ENCODE measurements around the gene AQP12B.
"Not testable (repeated sequence)": the region's sequence is repeated elsewhere in the genome, so short reads cannot be mapped to it uniquely, and the experiment has no call there.

AQP12B gene

DNA sequence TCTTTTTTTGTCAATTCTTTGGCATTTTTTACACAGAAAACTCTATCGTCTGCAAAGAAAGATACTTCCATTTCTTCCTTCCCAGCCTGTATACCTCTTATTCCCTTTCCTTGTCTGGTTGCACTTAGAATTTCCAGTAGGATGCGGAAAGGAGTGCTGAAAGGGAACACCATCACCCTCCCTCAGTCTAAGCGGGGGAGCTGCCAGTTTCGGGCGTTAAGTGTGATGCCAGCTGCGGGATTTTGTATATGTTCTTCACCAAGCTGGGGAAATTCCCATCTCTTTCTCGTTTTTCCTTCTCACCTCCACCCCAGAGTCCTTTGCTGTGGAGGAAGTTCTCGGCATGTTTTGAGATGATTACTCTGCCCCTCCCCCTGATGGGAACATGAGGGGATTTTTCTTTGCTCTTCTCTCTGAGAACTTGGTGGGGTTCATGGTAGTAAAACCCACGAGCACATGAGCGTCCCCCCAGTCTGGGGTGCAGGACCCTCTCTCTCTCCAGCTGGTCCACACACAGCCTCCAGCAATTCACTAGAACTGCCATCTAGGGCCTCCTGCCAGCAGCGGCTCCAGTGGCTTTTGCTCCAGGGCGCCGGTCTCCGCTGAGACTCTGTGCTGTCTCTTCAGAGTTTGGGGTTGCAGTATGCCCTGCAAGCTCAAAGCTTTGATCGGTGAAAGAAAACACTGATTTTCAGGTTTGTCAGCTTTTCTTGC lies 24.5 kb upstream of the AQP12B start:
- no peak overlapping the region for H3K27ac ChIP-seq (ENCODE audit: low read depth, low read length)

DNA sequence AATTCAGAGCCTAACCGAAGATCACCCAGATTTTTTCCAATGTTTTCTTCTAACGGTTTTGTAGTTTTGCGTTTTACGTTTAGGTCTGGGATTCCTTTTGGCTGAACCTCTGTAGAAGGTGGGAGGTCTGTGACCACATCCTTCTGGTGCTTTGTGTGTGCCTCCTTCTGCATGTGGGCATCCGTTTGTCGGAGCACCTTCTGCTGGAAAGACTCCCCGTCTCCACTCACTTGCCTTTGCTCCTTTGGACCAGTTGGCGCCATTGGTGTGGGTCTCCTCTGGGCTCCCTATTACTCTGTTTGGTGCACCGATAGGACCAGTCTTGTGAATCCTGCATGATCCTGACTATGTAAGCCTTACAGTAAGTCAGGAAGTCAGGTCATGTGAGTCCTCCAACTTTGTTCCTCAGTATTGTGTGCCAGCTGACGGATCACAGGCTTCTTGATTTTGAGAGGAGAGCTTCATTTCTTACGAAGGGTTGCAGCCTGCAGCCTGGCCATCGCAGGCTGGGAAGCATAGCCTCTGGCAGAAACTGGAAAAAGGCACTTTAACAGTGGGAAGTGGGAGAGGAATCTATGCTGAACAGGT lies 22.6 kb upstream of the AQP12B start:
- H3K36me3 ChIP-seq (ENCODE audit: insufficient read depth, low read length): no peaks in the 10 kb centered on the region
- no peaks in the 10 kb centered on the region for H3K27me3 ChIP-seq (ENCODE audit: insufficient read depth, low read length)
- H3K9me3 ChIP-seq (ENCODE audit: insufficient read depth, low read depth, low read length): no peaks in the 10 kb centered on the region
- H3K9ac ChIP-seq (ENCODE audit: low read depth, low read length): no peak overlapping the region
- H3K27ac ChIP-seq (ENCODE audit: low read depth, low read length): no peak overlapping the region
- H3K4me3 ChIP-seq (ENCODE audit: low read length): no peak overlapping the region
- no peaks in the 10 kb centered on the region for H3K4me1 ChIP-seq (ENCODE audit: insufficient read depth, low read length)
- 93% methylated on average over 12 of the region's 12 CpGs for WGBS

More for the DNA sequence above, 24.5 kb upstream of the AQP12B start:
- WGBS: 85% methylated on average over 12 of the region's 15 CpGs
- Histone ChIP-seq H3K36me3 (ENCODE audit: insufficient read depth, low read length) (no peaks in the 10 kb centered on the region), H3K4me1 (ENCODE audit: insufficient read depth, low read length) (no peaks in the 10 kb centered on the region), H3K9me3 (ENCODE audit: insufficient read depth, low read depth, low read length) (no peaks in the 10 kb centered on the region), H3K9ac (ENCODE audit: low read depth, low read length) (no peak overlapping the region), H3K4me3 (ENCODE audit: low read length) (no peak overlapping the region), H3K27me3 (ENCODE audit: insufficient read depth, low read length) (no peaks in the 10 kb centered on the region)

DNA sequence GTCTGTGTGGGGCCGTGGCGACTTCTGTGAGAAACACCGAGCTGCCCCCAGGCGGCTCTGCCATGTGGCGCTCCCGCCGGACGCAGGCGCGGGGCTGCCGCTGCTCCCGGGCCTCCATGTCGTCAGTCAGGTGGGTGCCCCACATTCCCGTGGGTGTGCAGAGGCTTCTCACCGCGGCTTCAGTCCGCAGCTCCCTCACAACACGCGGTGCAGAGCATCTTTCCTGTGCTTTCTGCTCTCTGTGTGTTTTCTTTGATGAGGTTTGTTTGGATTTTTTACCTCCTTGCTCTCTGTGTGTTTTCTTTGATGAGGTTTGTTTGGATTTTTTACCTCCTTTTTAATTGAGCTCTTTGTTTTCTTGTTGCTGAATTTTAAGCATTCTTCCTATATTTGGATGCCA lies 22.0 kb upstream of the AQP12B start:
- Histone ChIP-seq H3K27ac (ENCODE audit: low read depth, low read length) (no peak overlapping the region), H3K27me3 (ENCODE audit: insufficient read depth, low read length) (no peaks in the 10 kb centered on the region), H3K36me3 (ENCODE audit: insufficient read depth, low read length) (no peaks in the 10 kb centered on the region), H3K4me3 (ENCODE audit: low read length) (no peak overlapping the region), H3K9ac (ENCODE audit: low read depth, low read length) (no peak overlapping the region), H3K4me1 (ENCODE audit: insufficient read depth, low read length) (no peaks in the 10 kb centered on the region), H3K9me3 (ENCODE audit: insufficient read depth, low read depth, low read length) (no peaks in the 10 kb centered on the region)
- 87% methylated on average over 19 of the region's 19 CpGs for WGBS

DNA sequence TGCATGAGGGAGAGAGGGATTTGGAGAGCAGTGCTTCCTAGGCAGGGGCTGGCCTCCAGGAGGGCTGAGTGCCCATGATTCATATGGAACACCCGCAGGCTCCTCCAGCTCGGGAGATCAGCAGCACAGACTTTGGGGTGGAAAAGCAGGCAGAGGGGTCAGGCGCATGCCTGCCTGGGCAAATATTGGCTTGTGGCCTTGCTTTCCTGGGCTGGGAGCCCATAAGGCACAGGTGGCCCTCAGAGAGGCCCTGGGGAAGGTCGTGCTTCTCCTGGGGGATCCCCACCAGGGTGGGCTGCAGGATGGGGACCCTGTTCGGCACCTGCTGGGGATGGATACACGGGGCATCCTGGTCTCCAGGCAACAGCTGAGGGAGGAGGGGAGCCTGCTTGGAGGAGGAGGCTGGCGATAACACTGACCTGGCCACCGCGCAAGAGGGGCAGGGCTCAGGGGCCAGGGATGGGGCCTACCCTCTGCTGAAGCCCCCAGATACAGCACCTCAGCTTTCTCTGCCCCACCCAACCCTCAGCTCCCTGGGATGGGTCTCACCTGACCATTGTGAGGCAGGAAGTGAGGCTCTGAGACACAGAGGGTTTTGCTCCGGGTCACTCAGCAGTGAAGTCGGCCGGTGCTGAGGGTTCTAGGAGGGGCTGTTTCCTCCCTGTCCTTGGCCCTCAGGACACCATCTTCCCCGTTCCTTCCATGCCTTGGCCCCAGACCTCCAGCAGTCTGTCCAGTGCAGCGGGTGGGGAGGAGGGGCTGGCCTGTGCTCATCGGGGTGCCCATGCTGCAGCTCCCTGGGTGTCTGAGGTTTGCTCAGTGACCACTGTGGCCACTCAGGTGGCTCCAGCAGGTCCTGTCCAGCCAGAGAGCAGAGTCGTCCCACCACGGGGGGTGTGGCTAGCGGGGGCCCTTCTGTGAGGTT lies 21.0 kb upstream of the AQP12B start:
- no peaks in the 10 kb centered on the region for H3K27me3 ChIP-seq (ENCODE audit: insufficient read depth, low read length)

DNA sequence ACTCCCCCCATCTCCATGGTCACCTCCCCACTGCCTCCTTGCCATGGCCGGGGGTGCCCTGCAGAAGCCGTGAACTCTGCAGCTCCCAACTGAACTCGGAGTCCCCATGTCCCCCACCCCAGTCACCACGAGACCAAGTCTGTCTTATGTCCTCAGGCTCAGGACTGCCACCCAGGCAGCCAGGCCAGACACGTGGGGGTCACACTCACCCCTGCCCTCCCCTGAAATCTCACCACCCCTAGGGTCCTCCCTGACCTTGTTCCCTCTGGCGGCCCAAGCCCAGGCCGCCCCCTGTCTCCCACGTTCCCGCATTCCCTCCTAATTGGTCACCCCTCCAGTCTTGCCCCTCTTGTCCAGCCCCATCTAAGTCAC lies 19.9 kb upstream of the AQP12B start:
- H3K4me1 ChIP-seq (ENCODE audit: insufficient read depth, low read length): no peaks in the 10 kb centered on the region
- no peaks in the 10 kb centered on the region for H3K9me3 ChIP-seq (ENCODE audit: insufficient read depth, low read depth, low read length)
- no peak overlapping the region for H3K27ac ChIP-seq (ENCODE audit: low read depth, low read length)
- H3K9ac ChIP-seq (ENCODE audit: low read depth, low read length): no peak overlapping the region
- 91% methylated on average over 9 of the region's 9 CpGs for WGBS
- H3K27me3 ChIP-seq (ENCODE audit: insufficient read depth, low read length): no peaks in the 10 kb centered on the region
- no peaks in the 10 kb centered on the region for H3K36me3 ChIP-seq (ENCODE audit: insufficient read depth, low read length)
- no peak overlapping the region for H3K4me3 ChIP-seq (ENCODE audit: low read length)

More for the DNA sequence above, 21.0 kb upstream of the AQP12B start:
- Histone ChIP-seq H3K4me1 (ENCODE audit: insufficient read depth, low read length) (no peaks in the 10 kb centered on the region), H3K36me3 (ENCODE audit: insufficient read depth, low read length) (no peaks in the 10 kb centered on the region), H3K9ac (ENCODE audit: low read depth, low read length) (no peak overlapping the region), H3K4me3 (ENCODE audit: low read length) (no peak overlapping the region), H3K9me3 (ENCODE audit: insufficient read depth, low read depth, low read length) (no peaks in the 10 kb centered on the region), H3K27ac (ENCODE audit: low read depth, low read length) (no peak overlapping the region)
- WGBS: 91% methylated on average over 18 of the region's 18 CpGs

DNA sequence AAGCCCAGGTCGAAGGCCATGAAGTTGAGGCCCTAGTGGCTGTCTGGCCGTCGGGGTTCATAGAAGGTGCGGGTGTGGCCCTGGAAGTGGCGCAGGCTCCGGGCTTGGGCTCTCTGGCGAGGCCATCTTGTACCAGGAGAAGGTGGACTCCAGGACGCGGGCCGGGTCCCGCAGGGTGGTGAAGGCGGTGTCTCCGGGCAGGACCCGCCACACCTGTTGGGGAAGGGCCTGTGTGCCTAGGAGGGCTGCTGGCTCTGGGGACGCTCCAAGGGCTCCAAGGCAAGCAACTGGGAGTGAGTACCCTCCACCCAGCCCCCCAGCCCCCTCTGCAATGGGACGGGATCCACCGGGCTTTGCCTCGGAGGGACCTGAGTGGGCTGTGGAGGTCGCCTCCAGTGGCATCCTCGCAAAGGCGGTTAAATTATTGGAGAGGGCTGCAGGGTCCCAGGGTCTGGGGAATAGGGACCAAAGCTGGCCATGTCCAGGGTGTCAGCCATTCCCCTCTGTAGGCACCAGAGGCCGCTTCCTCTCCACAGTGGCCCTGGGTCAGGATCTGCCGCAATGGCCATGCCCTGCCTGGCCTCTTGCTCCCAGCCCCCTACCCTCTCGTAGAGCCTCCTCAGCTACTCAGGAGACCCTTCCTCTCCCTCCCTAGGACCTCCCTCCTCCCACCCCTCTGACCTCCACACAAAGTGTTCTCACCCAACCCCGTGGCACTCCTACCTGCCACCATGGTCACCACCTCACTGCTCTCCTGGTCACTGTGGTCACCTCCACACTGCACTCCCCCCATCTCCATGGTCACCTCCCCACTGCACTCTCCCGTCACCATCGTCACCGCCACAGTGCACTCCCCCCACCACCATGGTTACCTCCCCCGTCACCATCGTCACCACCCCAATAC lies 19.3 kb upstream of the AQP12B start:
- Histone ChIP-seq H3K36me3 (ENCODE audit: insufficient read depth, low read length) (no peaks in the 10 kb centered on the region), H3K4me1 (ENCODE audit: insufficient read depth, low read length) (no peaks in the 10 kb centered on the region), H3K27me3 (ENCODE audit: insufficient read depth, low read length) (no peaks in the 10 kb centered on the region), H3K4me3 (ENCODE audit: low read length) (no peak overlapping the region), H3K27ac (ENCODE audit: low read depth, low read length) (no peak overlapping the region), H3K9ac (ENCODE audit: low read depth, low read length) (no peak overlapping the region), H3K9me3 (ENCODE audit: insufficient read depth, low read depth, low read length) (no peaks in the 10 kb centered on the region)
- 92% methylated on average over 30 of the region's 30 CpGs for WGBS

DNA sequence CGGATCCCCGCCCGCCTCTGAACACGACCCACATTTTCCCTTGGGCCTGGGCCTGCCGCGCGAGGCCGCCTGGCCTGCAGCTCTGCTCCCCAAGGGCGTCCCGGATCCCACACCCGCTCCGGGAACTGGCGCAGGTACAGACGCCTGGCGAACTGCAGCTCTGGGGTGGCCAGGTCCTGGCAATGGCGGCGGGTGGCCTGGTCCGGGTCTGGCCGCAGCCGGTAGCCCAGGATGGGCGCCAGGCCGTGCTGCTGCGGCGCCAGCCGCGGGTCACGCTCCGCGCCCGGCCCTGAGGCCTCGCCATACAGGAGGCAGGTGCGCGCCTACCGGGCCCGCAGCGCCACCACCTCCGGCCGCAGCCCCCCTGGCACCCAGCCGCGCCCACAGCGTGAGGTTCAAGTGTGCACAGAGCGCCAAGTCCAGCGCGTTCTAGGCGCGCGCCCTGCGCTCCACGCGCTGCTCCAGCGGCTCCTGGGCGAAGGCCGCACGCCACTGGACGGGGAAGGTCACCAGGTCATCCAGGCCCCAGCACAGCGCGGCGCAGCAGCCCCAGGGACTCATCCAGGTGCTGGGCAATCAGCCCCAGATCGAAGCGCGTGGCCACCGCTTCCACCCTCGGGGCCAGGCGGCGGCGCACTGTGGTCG lies 18.5 kb upstream of the AQP12B start:
- H3K36me3 ChIP-seq (ENCODE audit: insufficient read depth, low read length): no peaks in the 10 kb centered on the region
- no peaks in the 10 kb centered on the region for H3K27me3 ChIP-seq (ENCODE audit: insufficient read depth, low read length)
- 95% methylated on average over 67 of the region's 67 CpGs for WGBS
- no peak overlapping the region for H3K4me3 ChIP-seq (ENCODE audit: low read length)
- no peaks in the 10 kb centered on the region for H3K4me1 ChIP-seq (ENCODE audit: insufficient read depth, low read length)
- no peak overlapping the region for H3K27ac ChIP-seq (ENCODE audit: low read depth, low read length)
- no peaks in the 10 kb centered on the region for H3K9me3 ChIP-seq (ENCODE audit: insufficient read depth, low read depth, low read length)
- H3K9ac ChIP-seq (ENCODE audit: low read depth, low read length): no peak overlapping the region

DNA sequence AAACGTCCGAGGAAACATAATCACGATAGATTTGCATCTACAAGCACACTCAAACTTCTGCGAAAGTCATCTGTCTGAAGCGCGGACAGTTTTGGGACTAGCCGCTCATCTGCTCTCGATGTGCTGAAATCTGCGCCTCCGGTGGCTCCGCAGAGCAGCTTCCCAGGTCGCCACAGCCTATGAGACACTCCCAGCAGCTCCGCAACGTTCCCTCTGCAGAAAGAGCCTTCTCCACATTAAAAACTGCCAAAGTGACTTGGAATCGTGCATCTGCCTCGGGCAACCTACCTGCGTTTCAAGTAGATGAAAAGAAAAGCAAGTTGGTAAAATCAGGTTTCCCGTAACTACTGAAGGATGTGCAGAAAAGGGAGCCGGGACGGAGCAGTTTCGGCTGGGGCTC lies 17.9 kb upstream of the AQP12B start:
- H3K4me1 ChIP-seq (ENCODE audit: insufficient read depth, low read length); H3K9me3 ChIP-seq (ENCODE audit: insufficient read depth, low read depth, low read length); H3K27me3 ChIP-seq (ENCODE audit: insufficient read depth, low read length); H3K9ac ChIP-seq (ENCODE audit: low read depth, low read length); H3K36me3 ChIP-seq (ENCODE audit: insufficient read depth, low read length); H3K27ac ChIP-seq (ENCODE audit: low read depth, low read length); H3K4me3 ChIP-seq (ENCODE audit: low read length): not testable (repeated sequence)
- 91% methylated on average over 18 of the region's 21 CpGs for WGBS

DNA sequence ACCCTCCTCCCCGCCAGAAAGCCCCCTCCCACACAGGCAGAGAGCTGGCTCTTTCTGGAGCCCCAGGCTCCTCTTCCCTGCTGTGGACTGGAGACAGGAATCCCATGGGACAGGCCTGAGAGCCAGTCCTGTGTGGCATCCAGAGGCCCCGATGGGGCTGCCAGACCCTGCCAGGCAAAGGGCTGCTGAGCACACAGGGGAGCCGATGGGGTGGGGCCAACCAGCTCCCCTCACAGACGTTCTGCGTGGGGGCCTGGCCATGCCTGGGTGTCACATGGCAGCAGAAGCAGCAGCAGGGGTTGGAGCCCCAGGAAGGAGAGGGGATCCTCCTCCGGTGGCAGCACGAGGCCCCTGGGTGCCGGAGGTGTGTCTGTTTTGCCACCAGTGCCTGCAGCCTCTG lies 17.1 kb upstream of the AQP12B start:
- H3K27ac ChIP-seq (ENCODE audit: low read depth, low read length); H3K36me3 ChIP-seq (ENCODE audit: insufficient read depth, low read length); H3K27me3 ChIP-seq (ENCODE audit: insufficient read depth, low read length); H3K9me3 ChIP-seq (ENCODE audit: insufficient read depth, low read depth, low read length); H3K4me1 ChIP-seq (ENCODE audit: insufficient read depth, low read length); H3K4me3 ChIP-seq (ENCODE audit: low read length); H3K9ac ChIP-seq (ENCODE audit: low read depth, low read length): not testable (repeated sequence)
- 85% methylated on average over 8 of the region's 8 CpGs for WGBS

DNA sequence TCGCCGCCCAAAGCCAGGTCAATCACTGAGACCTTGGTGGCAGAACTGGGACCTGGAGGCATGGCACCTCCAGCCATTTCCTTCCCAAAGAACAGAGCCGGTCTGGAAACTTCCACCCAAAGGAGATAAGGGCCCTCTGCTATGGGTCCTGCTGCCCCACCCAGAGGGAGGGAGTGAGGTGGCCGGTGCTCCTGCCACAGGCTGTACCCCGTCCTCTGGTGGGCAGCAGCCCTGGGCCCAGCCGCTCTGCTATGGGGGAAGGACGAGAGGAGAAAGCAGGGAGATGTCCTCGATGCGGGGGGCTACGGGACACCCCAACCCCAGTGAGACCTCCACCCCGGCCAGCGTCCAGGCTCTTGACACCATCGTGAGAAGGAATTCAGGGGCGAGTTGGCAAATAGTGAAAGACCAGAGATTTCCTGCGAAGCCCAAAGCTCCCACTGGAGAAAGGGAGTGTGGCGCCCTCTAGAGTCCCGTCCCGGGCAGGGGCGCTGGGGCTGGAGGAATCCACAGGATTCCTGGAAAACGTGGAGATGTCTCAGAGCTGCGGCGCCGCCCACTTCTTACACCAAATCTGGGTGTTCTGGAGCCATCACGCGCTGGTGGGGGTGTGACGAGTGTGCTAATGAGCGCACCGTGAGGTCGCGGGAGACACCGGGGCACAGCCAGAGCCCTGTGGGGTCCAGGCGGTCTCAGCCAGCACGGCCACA lies 16.3 kb upstream of the AQP12B start:
- H3K4me3 ChIP-seq (ENCODE audit: low read length); H3K27ac ChIP-seq (ENCODE audit: low read depth, low read length); H3K27me3 ChIP-seq (ENCODE audit: insufficient read depth, low read length); H3K9me3 ChIP-seq (ENCODE audit: insufficient read depth, low read depth, low read length); H3K36me3 ChIP-seq (ENCODE audit: insufficient read depth, low read length); H3K4me1 ChIP-seq (ENCODE audit: insufficient read depth, low read length); H3K9ac ChIP-seq (ENCODE audit: low read depth, low read length): not testable (repeated sequence)
- 14% methylated on average over 1 of the region's 33 CpGs for WGBS
